MG63 (cell line): Measurements from ENCODE around the gene PASK. TPM values are rescaled to one million over a fixed set of nuclear protein-coding genes. Genes with fewer than 3 reads are reported as not detected.
"Not testable (repeated sequence)": the region's sequence is repeated elsewhere in the genome, so short reads cannot be mapped to it uniquely, and the experiment has no call there.

Source experiments
- DNase-seq: peaks from one replicate; pipeline ENCODE4 v3.0.0-alpha.2; 2020
- H3K27me3 ChIP-seq: fragments of 250-450 bp; sonication (Bioruptor Pico); 2 replicates; pipeline ENCODE4 v1.5.1; 2020; ENCODE audit warnings: mild to moderate bottlenecking, moderate library complexity
- H3K36me3 ChIP-seq: fragments of 250-450 bp; sonication (Bioruptor Pico); 2 replicates; pipeline ENCODE4 v1.5.1; 2020; ENCODE audit warnings: mild to moderate bottlenecking, moderate library complexity
- H3K4me3 ChIP-seq: fragments of 250-450 bp; sonication (Bioruptor Pico); 2 replicates; pipeline ENCODE4 v1.5.1; 2020; ENCODE audit warnings: mild to moderate bottlenecking, moderate library complexity
- H3K9me3 ChIP-seq: fragments of 250-450 bp; sonication (Bioruptor Pico); 2 replicates; pipeline ENCODE4 v1.5.1; 2020; ENCODE audit warnings: mild to moderate bottlenecking, moderate library complexity
- total RNA-seq: library from RNA; depleted of rRNA; stranded (reverse); fragments of >200 nt; shearing (Covaris generic); gene quantifications from 2 replicates; pipeline ENCODE4 v1.2.3, GENCODE V29; 2014; ENCODE audit warnings: low replicate concordance; rRNA removed

Gene PASK
- total RNA-seq, result 3.7 and 21.6 TPM in 2 replicates

DNA sequence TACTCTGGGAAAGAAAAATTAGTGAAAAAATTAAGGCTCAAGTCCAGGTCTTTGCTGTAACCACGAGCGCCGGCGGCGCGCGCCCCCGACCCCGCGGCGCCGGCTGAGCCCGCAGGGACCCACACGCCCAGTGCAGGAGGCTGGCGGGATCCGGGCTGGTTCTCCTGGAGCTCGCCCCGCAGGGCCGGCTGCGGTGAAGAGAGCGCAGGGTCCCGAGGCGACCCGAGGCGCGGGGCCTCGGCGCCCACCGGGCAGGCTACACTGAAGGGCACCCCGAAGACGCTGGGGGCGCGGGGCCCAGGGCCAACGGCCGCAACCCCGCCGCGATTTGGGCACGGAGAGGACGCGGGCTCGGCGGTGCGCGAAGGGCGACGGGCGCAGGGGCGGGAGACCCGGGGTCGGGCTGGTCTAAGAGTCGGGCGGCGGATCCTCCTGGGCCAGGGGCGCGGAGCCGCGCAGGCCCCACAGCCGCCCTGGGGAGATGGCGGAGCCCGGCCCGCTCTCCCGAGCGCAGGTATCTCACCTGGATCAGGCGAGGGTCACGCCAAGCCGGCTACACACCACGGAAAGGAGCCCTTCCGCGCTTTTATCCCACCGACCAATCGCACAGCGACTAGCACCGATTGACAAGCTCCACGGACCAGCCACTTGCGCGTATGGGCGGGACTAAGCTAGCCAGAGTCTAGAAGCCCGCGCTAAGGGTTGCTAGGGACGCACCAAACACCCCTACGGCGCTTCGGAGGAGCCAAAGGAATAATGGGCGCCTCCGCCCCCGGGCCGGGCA lies at the start of gene PASK:
PASK (minus strand) TSS at position 582 of the 784 bp plus-strand sequence. CDS start 6,440 bp downstream, outside the sequence.
- Histone ChIP-seq H3K9me3 (no peaks in the 10 kb centered on the region), H3K27me3 (no peaks in the 10 kb centered on the region), H3K36me3 (peaks cover 4% of the 10 kb centered on the region), H3K4me3 (peak within 1 kb of the TSS; percentile 71)
- DNase-seq, result peak; percentile 94

DNA sequence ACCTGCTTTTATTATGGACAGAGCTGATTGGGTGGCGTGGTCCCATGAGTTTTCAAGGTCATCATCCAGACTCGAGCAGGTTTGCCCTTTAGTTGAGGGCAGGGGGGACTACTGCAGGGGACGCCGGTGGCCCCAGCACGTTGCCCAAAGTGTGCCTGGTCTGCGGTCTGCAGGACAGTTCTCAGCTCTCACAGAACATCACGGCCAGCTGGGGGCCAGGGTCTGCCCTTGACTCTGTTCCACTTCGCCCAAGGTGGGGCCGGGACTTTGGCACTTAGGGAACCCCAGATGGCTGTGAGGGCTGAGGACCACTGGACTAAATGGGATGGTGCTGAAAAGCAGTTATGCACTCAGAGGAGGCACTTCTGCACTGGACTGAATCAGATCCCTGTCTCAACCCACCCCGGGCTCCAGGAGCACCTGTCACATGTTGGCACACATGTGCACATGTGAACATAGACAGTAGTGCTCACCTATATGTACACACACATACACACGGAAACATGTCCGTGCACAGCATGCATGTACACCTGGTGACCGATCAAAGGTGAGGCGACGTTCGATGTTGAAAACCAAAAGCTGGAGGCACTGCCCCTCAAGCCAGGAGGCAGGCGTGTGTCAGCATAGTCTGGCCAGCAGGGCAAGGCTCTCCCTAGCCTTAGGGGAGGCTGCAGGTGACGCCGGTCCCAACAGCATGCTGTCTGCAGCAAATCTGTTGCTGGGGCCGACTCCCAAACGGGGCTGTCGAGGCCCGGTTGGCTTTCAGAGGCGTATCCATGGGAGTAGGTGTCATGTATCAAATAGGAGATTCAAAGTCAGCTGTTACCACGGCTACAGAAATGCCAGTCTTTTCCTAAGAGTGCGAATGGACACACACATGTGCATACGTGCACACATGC lies 49.4 kb upstream of the PASK start:
- Histone ChIP-seq H3K36me3 (no peaks in the 10 kb centered on the region), H3K4me3 (no peak overlapping the region), H3K9me3 (no peaks in the 10 kb centered on the region), H3K27me3 (no peaks in the 10 kb centered on the region)
- DNase-seq, result no peak

DNA sequence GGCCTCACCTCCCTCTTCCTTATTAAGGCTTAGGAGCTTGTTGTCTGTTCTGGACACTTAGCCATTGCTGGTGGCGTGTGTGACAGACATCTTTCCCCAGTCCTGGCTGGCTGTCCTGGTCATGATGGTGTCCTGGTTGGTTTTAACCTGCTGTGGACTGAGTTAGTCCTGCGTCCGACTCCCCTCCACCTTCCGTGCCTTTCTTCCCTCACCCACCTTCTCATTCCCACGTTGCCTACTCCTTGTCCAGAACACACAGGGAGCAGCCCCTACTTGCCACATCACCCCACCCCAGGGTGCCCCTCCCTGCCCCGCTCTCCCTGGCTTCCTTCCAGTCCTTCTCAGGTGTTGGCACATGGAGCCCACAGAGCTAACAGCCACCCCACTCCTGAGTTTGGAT lies 48.7 kb upstream of the PASK start:
- Histone ChIP-seq H3K9me3 (no peaks in the 10 kb centered on the region), H3K4me3 (no peak overlapping the region), H3K27me3 (no peaks in the 10 kb centered on the region), H3K36me3 (no peaks in the 10 kb centered on the region)
- DNase-seq, result no peak

DNA sequence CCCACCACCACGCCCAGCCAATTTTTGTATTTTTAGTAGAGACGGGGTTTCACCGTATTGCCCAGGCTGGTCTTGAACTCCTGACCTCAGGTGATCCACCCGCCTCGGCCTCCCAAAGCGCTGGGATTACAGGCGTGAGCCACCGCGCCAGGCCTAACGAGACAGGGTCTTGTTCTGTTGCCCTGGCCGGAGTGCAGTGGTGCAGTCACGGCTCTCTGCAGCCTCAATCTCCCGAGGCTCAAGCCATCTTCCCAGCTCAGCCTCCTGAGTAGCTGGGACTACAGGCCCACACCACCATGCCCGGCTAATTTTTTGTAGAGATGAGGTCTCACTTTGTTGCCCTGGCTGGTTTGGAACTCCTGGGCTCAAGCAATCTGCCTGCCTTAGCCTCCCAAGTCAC lies 48.0 kb upstream of the PASK start:
- H3K36me3 ChIP-seq, DNase-seq, H3K9me3 ChIP-seq, H3K27me3 ChIP-seq, H3K4me3 ChIP-seq: not testable (repeated sequence)

DNA sequence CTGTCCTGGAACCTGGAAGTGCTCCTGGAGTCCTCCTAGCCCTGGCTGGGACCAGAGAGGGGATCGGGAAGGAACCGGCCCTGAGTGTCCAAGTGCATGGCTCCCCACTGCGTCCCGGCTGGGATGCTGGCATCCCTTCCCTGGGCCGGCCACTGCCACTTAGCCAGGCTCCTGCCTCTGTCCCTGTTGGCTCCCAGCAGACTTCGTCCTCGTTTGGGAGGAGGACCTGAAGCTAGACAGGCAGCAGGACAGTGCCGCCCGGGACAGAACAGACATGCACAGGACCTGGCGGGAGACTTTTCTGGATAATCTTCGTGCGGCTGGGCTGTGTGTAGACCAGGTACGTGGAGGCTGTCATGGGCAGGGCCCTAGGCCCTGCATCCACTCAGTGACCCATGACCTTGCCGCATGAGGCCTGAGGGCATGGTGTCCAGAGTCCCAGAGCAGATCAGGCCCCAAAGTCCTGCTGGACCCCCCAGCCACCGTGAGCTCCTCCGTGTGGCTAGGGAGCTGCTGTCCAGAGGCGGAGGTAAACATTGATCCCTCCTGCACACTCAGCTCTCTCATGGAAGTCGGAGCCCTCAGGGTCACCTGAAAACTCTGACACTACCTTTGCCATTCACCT lies 46.3 kb upstream of the PASK start:
- Histone ChIP-seq H3K4me3 (no peak overlapping the region), H3K27me3 (no peaks in the 10 kb centered on the region), H3K36me3 (no peaks in the 10 kb centered on the region), H3K9me3 (no peaks in the 10 kb centered on the region)
- DNase-seq, result no peak

DNA sequence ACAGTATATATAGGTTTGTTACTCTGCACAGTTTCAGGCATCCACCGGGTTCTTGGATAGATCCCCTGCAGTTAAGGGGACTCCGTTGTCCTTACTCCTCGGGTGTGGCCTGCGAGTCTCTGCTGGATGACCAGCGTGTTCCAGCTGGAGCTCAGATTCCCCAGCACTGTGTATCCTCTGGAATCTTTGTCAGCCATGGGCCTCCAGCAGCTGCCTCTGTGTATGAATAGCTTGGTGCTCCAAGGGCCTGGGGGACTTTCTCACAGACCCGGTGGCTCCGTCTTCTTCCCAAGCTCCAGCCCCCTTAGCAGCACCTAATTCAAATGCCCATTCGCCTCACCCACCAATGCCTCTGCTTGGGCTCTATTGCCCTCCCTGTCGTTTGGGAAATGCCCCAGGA lies 45.5 kb upstream of the PASK start:
- H3K27me3 ChIP-seq, result no peaks in the 10 kb centered on the region
- no peaks in the 10 kb centered on the region for H3K36me3 ChIP-seq
- H3K4me3 ChIP-seq, result no peak overlapping the region
- no peak for DNase-seq
- H3K9me3 ChIP-seq, result no peaks in the 10 kb centered on the region

DNA sequence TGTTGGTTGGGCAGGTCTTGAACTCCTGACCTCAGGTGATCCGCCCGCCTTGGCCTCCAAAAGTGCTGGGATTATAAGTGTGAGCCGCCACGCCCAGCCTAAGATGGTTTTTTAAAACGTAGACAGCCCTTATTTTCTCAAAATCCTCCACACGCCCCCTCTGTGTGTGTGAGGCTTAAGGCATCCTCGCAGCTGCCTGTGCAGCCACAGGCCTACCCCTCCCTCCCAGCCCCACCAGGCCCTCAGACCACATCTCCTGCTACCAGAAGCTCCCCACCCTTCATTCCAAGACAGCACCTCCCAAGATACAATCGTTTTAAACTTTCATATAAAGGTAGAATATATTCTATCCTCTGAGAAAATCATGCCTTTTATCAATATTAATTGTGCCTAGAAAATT lies 44.0 kb upstream of the PASK start:
- H3K27me3 ChIP-seq, result no peaks in the 10 kb centered on the region
- no peak overlapping the region for H3K4me3 ChIP-seq
- no peak for DNase-seq
- H3K36me3 ChIP-seq, result no peaks in the 10 kb centered on the region
- H3K9me3 ChIP-seq, result no peaks in the 10 kb centered on the region

DNA sequence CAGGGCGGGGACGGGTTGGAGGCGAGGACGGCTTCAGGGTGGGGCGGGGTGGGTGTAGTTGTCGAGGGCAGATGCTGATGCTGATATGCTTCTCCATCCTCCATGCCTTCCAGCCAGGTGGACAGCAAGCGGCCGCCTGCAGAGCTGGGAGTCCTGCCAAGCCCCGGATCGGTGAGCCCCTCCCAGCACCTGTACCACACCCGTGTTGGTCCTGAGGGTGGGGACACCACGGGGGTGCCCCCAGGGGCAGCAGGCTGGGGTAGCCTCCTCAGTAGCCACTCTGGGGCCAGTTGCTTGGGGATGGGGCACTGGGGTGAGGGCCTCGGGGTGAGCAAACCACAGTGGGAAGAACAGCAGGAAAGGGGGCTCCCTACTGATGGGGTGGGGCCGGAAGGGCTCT lies 41.8 kb upstream of the PASK start:
- Histone ChIP-seq H3K36me3 (no peaks in the 10 kb centered on the region), H3K4me3 (no peak overlapping the region), H3K9me3 (no peaks in the 10 kb centered on the region), H3K27me3 (no peaks in the 10 kb centered on the region)
- DNase-seq, result no peak

DNA sequence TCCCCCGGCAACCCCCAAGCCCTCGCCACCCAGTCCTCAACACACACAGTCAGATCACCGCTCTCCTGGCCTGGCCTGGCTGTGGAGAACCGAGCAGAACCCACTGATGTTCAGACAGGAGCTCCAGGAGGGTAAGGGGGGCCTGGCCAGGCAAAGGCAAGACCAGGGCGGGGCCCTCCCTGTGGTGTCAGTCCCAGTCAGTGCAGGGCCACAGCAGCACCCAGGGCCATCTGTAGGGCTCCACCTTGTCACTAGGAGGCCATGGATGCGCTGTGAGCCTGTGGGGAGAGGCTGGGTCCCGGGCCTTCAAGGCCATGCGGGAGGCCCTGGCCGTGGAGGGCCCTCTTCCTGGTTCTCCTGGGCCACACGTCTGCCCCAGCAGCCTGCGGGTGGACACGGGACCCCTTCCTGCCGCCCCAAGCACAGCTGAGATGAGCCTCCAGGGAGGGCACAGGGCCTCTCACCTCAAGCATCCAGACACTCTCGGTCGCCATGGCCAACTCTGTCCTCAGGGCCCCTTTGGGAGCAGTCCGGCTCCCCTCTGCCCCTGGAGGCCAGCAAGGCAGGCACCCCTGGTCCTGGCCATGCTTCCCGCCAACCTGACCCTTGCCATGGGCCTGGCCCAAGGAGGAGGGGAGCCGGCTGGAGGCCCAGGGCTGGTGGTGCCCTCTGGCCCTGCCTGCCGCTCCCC lies 41.2 kb upstream of the PASK start:
- no peak overlapping the region for H3K4me3 ChIP-seq
- no peaks in the 10 kb centered on the region for H3K27me3 ChIP-seq
- no peaks in the 10 kb centered on the region for H3K36me3 ChIP-seq
- DNase-seq, result no peak
- no peaks in the 10 kb centered on the region for H3K9me3 ChIP-seq

DNA sequence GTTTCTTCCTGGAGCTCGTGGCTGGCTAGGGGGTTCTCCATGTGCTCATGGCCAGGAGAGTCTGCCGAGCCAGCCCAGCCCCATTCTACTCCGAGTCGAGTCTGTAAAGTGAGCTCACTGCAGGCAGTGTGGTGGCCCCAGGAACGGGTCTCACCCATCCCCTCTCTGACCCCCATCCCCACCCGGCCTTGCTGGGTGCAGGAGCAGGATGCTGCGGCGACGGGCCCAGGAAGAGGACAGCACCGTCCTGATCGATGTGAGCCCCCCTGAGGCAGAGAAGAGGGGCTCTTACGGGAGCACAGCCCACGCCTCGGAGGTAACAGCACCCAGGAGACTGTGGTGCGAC lies 40.6 kb upstream of the PASK start:
- no peak overlapping the region for H3K4me3 ChIP-seq

DNA sequence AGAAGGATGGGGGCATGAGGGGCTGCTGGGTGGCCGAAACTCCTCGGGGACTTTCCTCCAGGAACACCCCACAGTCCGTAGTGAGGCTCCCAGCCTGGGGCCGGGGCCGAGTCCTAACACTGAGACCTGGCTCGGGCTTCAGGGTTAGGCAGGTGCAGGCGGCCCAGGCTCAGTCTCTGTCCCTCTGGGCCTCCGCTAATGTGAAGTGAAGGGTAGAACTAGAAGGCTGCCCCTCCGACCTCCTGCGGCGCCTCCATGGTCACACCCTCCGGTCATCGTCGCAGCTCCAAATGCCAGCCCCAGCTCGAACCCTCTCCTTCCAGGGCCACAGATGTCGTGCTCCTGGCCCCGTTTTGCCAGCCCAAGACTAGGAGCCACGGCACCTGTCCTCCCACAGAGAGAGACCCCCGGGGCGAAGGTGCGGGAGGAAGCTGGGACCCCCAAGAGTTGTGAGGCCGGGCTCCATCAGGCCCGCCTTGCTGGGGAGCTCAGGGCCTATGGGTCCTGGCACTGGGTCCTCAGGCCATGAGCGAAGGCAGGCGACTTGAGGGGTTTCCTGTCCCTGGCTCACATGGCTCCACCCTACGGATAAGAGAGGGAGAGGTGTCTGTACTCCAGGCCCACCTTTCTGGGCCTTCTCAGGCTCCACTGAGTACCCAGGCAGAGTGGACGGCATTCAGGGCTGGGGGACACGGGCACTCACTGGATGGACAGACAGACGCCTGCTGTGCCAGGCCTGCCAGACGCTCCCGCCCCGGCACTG lies 40.0 kb upstream of the PASK start:
- DNase-seq, result no peak
- H3K36me3 ChIP-seq, result no peaks in the 10 kb centered on the region
- H3K27me3 ChIP-seq, result no peaks in the 10 kb centered on the region
- no peak overlapping the region for H3K4me3 ChIP-seq
- H3K9me3 ChIP-seq, result no peaks in the 10 kb centered on the region

More for the DNA sequence above, 40.6 kb upstream of the PASK start:
- Histone ChIP-seq H3K27me3 (no peaks in the 10 kb centered on the region), H3K36me3 (no peaks in the 10 kb centered on the region), H3K9me3 (no peaks in the 10 kb centered on the region)
- DNase-seq, result no peak

DNA sequence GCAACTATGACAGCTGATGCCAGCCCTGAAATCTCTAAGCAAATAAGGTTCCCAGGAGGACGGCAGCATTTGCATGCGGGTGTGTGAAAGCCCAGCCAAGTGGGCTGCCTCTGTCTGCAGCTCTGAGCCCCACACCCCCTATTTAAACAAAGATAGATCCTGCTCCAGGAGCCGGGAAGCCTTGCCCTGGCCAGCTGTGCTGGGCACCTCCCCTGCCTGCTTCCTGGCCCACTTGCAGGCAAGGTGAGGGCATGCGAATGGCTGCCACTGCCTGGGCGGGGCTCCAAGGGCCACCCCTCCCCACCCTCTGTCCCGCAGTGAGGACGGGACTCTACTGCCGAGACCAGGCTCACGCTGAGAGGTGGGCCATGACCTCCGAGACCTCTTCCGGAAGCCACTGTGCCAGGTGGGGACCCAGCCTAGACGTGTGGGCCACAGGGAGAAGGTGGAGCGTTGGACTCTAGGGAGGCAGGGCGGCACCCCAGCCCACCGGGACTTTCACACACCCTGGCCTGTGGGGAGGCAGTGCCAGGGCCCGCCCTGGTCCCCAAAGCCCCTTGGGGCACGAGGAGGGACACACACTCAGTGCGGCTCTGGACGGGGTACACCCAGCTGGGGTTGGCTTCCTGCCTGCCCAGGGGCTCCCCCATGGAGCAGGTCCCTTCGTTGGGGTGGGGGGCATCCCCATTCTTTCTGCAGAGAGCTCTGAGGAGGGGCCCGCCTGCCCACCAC lies 39.3 kb upstream of the PASK start, which contains the start of gene ANO7:
ANO7 (plus strand) TSS at position 317 of the 732 bp plus-strand sequence. CDS start 1,387 bp downstream, outside the sequence.
- Histone ChIP-seq H3K4me3 (no peak within 1 kb of the TSS), H3K27me3 (no peaks in the 10 kb centered on the region), H3K9me3 (no peaks in the 10 kb centered on the region), H3K36me3 (no peaks in the 10 kb centered on the region)
- DNase-seq, result no peak

DNA sequence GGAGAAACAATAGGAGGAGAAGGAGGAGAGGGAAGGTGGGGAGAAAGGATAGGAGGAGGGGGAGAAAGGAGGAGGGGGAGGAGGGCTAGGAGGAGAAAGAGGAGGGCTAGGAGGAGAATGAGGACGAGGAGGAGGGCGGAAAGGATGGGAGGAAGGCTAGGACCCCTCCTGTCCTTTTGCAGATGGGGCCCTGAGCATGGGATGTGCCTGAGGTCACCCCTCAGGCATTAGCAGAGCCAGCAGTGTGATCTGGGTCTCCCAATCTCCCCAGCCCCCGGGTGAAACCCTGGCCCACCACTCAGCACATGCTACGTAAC lies 38.6 kb upstream of the PASK start:
- no peaks in the 10 kb centered on the region for H3K36me3 ChIP-seq
- DNase-seq, result no peak
- H3K4me3 ChIP-seq, result no peak overlapping the region
- no peaks in the 10 kb centered on the region for H3K27me3 ChIP-seq
- H3K9me3 ChIP-seq, result no peaks in the 10 kb centered on the region

DNA sequence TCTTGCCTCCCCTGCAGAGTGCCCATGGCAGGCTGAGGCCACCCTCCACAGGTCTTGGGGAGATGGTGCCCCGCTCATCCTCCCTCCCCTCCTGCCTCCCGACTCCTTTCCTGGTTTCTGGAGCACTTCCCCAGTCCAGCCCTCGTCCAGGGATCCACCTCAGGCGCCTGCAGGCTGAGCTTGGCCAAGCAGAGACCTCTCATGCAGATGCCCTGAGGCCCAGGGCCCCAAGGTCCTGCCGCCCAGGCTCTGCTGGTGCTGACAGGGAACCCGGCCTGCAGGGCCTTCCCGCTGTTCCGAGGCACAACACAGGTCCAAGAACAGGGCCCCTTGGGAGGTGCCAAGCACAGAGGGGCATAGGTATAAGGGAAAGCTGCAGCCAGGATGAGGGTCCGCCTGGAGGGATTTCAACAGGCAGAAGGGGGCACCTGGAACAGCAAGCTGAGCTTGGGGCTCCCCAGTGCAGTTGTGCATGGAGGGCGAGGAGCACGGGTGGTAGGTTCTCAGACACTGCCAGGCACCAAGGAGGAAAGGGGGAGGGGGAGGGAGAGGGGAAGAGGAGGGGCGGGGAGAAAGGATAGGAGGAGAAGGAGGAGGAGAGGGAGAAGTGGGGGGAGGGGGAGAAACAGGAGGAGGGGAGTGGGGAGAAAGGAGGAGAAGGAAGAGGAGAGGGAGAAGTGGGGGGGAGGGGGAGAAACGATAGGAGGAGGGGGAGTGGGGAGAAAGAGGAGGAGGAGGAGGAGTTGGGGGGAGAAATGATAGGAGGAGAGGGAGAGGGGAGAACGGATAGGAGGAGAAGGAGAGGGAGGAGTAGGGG lies 38.0 kb upstream of the PASK start:
- H3K9me3 ChIP-seq, result no peaks in the 10 kb centered on the region
- no peak for DNase-seq
- no peak overlapping the region for H3K4me3 ChIP-seq
- no peaks in the 10 kb centered on the region for H3K36me3 ChIP-seq
- H3K27me3 ChIP-seq, result no peaks in the 10 kb centered on the region

DNA sequence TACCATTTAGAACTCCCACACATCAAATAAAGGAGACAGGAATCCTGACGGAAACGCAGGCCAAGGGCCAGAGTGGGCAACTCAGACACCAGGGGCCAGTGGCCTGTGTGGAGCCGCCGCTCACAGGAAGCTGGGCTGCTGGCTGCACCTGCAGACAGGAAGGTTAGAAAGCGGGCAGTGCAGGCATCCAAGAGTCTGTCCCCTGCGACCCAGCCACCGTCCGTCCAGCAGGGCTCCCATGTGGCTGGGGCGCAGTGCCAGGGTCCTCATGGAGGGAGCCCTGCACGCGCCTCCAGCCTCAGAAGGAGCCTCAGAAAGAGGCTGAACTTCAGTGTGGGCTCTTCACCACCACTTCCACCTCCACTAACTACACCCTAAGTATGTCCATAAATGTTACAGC lies 36.7 kb upstream of the PASK start:
- no peak for DNase-seq
- H3K9me3 ChIP-seq, result no peaks in the 10 kb centered on the region

More for the DNA sequence above, 36.7 kb upstream of the PASK start:
- H3K36me3 ChIP-seq, result no peaks in the 10 kb centered on the region
- no peaks in the 10 kb centered on the region for H3K27me3 ChIP-seq
- no peak overlapping the region for H3K4me3 ChIP-seq
